ENCODE results near the gene CDH23.

Gene CDH23

DNA sequence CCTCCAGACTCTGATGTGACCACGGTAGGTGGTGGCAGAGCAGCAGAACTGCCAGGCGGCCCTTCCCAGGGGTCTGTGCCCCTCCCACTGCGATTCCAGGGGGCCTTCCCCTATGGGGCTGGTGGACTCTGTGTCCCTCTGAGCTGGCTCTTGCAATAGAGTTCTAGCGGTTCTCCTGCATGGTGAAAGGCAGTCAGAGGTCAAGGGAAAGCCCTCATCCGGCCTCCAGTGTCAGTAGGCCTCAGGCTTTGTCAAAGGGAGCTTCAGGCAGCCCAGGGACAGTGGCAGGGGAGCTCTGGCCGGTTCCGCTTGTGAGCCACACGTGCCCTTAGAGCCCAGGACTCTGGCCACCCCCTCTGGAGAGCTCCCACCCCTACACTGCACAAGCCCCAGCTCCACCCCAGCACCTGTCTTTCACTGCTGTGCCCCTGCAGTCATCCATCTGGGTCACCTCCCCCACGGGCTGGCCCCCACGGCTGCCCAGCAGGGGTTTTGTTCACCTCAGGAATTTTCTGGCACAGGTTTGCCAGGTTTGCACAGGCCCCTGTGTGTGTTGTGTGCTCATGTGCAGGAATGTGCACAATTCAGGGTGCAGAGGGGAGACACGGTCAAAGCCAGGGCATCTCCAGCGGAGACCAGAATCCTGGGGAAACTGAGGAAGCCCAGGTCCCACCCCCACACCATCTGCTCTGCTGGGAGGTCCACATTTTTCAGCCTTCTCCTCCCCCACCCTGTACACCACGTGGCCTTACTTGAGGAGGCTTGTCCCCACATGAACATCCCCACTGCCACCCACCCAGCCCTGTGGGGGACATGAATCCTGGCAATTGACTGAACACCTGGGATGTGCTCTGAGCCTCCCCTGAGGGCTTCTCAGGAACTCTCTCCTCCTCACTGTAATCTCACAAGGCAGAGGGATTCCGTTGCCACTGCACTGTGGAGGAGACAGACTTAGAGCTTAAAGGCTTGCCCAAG is 299.1 kb downstream of the CDH23 start:
- DNase-seq (ENCODE audit: low read depth in 3 of 3, low spot score in 1 of 3): no peak

DNA sequence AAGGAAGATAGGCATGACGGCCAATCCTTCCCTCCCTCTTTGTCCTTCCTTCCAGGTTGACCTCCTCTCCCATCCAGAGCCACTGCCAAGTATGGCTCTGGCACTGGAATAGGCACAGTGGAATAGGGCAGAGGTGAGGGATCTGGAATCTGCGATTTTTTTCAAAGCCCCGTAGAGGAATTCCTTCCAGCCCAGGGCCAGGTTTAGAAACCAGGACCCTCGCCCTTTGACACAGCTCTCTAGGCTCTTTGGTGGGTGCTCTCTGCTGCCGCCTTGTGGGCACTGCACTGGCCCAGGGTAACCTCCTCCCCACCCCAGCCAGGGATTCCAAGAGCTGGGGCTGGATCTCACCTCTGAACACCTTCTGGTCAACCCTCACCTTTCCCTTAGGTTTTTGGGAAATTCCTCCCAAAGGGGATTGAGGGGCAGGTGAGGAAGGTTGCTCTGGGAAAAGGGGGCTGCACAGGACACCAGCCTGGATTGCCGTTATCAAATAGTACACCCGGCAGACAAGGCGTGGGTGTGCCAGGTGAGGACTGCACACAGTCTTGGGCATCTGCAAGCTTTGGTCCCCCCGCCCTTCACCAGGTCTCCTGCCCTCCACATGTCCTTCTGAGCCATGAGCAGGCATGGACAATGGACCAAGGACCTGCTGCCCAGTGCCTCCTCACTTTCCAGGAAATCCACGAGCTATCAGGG is 300.1 kb downstream of the CDH23 start:
- peak; percentile 28 to 61 (median 30) for DNase-seq (ENCODE audit: low read depth in 3 of 3, low spot score in 1 of 3)

GRCh38 chr10:71697938-71698709 is 301.4 kb downstream of the CDH23 start:
- no peak for DNase-seq (ENCODE audit: low read depth in 3 of 3, low spot score in 1 of 3)

DNA sequence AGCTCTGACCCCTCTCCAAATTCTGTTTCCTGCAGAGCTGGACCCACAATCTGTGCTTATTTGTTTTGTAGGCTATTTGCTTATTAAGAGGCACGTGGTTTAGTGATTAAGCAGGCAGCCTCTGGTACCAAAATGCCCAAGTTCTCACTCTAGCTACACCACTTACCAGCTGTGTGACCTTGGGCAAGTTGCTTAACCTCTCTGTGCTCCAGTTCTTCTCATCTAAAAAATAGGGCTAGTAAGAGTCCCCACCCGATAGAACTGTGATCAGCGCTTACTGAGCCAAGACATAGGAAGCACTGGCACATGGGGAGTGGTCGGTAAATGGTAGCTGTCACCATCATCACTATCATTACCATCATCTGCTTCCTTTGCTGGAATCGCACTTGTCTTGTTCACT is 302.0 kb downstream of the CDH23 start:
- no peak for DNase-seq (ENCODE audit: low read depth in 3 of 3, low spot score in 1 of 3)

DNA sequence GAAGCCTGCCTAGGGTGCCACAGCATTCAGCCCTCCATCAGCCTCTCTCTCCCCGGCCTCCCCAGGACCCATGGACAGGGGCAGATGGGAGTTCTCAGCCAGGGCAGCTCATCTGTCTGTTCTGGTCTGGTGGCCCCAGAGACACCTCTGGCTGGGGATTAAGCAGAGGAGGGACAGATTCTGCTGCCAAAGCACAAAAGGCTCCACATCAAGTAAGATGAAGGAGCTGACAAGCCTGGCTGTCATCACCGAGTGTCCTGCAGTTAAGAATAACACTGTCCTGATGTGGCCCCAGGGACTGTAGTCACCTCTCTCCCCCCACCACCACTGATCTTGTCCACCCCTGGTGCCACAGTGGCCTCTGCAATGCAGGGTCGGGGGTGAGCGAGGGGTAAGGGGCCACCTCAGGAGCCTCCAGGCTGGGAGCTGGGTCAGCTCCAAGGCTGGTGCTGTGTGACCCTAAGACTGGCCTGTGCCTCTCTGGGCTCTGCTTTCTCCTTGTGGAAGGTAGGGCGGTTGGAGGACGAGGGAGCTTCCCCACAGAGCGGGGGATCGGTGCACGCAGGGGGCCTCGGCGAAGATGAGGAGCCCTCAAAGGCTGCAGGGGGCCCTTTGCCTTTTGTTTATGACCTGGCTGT is 304.1 kb downstream of the CDH23 start:
- no peak for DNase-seq (ENCODE audit: low read depth in 3 of 3, low spot score in 1 of 3)

DNA sequence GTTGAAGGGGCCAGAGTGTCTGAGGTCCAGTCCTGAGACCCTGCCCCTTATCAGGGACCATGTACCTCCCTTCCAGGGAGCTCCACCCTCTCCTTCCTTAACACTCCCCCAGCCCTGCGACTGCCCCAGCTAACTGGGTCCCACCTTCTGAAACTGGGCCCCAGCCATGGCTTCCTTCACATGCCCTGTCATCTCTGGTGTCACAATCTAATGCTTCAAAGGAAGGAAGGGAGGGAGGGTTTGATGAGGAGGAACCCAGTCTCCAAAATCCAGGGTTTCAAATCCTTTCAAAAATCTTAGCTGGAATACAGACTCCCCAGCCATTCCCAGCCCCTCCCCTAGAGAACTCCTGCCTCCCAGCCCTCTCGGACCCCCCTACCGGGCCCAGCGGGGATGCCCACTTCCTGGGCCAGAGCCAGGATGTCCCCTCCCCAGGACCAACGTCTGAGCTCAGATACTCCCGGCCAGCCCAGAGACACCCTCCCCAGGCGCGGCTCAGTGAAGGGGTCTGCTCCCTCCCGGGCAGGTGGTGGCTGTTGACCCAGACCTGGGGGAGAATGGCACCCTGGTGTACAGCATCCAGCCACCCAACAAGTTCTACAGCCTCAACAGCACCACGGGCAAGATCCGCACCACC is 304.9 kb downstream of the CDH23 start:
- DNase-seq (ENCODE audit: low read depth in 3 of 3, low spot score in 1 of 3): no peak

- DNase-seq (ENCODE audit: low read depth in 3 of 3, low spot score in 1 of 3): no peak
Measured at GRCh38 chr10:71703577-71703976, 306.9 kb downstream of the CDH23 start.

GRCh38 chr10:71704816-71705215 is 308.1 kb downstream of the CDH23 start:
- no peak for DNase-seq (ENCODE audit: low read depth in 3 of 3, low spot score in 1 of 3)

DNA sequence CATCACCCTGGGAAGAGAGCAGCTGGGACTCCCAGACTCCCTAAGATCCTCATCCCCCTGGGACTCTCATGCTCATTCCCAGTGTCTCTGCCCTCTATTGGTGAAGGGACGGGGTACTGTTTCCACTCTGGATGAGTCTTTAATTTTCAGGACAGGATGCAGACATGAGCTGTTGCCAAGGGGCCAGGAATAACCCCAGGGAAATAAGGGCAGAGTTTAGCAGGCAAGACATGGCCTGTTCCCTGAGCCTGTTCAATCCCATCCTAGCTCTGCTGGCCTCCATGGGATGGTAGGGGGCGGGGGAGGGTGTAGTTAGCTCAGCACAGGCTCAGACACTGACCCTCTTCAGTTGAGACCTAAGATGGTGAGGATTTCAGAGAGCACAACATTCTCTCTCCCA is 308.9 kb downstream of the CDH23 start:
- no peak for DNase-seq (ENCODE audit: low read depth in 3 of 3, low spot score in 1 of 3)

DNA sequence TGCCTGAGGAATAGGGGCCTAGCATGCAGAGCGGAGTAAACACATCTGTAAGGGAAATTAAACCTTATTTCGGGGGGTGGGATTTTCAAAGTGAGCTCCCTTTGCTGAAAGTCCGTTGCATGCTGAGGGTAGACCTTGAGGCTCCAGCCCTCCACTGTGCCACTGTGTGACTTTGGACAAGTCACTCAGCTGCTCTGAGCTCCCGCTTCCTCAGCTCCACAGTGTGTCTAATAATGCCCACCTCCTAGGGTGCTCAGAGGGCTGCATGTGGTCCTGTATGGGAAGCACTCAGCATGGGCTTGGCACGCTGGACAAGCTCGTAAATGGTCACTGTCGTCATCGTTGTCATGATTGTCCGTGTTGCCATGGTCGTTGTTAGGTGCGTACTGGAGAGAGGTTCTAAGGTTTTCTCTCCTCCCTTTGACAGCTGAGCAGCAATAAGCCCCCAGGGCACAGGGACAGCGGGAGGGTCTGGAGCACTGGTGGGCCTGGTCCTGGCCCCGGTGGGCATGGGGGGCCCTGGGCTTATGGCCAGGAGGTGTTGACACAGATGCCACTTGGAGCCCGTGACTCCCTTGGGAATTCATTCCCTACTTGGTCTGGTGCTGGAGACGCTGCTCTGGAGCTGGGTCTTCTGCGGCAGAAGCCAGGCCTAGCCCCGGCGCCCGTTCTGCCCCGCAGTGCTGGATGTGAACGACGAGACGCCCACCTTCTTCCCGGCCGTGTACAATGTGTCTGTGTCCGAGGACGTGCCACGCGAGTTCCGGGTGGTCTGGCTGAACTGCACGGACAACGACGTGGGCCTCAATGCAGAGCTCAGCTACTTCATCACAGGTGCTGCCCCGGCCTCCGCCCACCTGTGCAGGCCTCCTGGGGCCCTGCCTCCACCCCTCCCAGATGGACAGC is 309.7 kb downstream of the CDH23 start:
- no peak for DNase-seq (ENCODE audit: low read depth in 3 of 3, low spot score in 1 of 3)

- DNase-seq (ENCODE audit: low read depth in 3 of 3, low spot score in 1 of 3): no peak
Measured at GRCh38 chr10:71707240-71707789, 310.6 kb downstream of the CDH23 start.

DNA sequence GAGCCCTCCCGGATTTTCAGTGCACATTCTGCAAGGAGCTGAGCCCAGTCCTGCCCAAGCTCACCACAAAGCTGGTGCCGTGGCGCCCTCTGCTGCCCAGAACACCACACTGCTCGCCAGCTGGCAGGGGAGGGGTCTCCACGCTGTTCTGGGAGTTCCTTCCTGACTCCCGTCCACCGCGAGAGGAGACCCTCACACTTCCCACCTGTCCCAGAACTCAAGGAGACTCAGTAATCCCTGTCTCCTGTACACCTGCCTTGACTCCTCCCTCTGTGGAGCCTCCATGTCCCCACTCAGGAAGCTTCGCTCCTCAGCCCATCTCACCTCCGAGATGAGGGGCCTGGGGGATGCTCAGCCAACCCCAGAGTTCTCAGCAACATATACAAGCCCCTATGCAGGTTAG is 311.6 kb downstream of the CDH23 start:
- DNase-seq (ENCODE audit: low read depth in 3 of 3, low spot score in 1 of 3): peak in 2 of 3 donors; percentile 45 to 64

DNA sequence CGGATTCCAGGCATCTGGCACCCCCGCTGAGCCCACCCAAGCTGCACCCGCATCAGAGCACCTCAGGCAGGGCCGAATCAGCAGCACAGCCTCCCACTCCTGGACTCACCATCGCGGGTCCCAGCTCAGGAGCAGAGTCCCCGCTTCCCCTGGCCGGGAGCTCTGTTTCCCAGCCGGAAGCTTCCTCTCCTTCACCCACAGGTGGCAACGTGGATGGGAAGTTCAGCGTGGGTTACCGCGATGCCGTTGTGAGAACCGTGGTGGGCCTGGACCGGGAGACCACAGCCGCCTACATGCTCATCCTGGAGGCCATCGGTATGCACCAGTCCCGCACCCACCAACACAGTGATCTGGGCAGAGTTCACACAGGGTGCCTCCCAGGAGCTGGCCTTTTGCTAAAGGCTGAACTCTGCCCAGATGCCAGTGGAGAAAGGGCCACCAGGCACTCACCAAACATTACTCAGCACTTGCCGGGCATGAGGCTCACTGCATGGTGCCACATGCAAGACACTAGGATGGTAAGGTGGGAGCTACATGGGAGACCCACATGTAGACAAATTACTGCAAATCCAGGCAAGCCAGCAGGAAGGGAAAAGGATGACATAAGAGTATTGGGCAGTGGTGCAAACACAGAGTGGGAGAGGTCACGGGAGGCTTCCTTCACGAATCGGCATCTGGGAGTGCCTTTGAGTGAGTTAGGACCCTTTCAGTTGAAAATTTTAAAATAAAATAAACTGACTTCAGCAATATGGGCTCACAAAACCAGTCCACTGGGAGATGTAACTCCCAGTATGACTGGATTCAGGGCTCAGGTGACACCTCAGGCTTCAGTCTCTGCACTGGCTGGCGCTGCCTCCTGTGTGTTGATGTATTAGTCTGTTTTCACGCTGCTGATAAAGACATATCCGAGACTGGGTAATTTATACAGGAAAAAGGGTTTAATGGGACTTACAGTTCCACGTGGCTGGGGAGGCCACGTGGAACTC is 312.5 kb downstream of the CDH23 start:
- DNase-seq (ENCODE audit: low read depth in 3 of 3, low spot score in 1 of 3): no peak

DNA sequence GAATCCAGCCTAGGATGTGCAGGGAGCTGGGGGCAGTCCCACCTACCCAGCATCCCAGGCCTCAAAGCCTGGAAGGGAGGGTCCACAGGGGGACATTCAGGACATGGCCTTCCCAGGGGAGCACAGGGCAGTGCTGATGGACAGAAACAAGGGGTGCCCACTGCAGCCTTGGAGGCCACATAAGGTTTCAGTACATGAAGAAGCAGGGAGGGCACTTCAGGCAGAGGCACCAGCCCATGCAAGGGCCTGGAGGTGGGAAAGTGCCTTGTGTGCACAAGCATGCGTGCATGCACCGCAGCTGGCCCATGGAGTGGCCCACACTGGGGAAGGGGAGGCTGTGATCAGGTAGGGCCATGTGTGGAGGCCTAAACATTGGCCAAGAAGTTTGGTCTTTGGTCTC is 313.8 kb downstream of the CDH23 start:
- DNase-seq (ENCODE audit: low read depth in 3 of 3, low spot score in 1 of 3): no peak

DNA sequence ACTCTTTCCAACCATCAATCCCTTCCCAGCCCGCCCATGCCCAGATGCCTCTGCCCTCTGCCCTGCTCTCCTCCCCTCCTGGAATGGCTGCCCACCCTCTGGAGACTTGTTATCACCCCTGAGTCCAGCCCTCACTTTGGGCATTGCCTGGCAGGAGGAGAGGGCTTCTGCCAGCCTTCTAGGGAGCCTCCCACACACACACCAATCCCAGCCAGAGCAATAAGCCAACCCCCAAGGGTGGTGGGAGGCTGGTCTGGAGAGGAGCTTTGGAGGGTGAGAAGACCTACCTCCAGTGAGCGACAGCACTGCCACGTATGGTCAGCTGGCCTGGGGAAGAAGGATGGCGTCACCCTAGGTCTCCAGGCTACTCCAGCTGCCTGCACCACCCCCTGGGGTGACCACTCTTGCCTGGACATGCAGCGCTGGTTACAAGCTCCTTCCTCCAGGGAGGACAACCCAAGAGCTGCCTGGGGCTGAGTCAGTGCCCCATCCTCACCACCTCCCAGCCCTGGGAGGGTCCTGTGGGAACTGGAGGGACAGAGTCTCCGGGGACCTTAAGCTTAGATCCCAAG is 314.4 kb downstream of the CDH23 start:
- DNase-seq (ENCODE audit: low read depth in 3 of 3, low spot score in 1 of 3): no peak

GRCh38 chr10:71712170-71712569 is 315.4 kb downstream of the CDH23 start:
- no peak for DNase-seq (ENCODE audit: low read depth in 3 of 3, low spot score in 1 of 3)

DNA sequence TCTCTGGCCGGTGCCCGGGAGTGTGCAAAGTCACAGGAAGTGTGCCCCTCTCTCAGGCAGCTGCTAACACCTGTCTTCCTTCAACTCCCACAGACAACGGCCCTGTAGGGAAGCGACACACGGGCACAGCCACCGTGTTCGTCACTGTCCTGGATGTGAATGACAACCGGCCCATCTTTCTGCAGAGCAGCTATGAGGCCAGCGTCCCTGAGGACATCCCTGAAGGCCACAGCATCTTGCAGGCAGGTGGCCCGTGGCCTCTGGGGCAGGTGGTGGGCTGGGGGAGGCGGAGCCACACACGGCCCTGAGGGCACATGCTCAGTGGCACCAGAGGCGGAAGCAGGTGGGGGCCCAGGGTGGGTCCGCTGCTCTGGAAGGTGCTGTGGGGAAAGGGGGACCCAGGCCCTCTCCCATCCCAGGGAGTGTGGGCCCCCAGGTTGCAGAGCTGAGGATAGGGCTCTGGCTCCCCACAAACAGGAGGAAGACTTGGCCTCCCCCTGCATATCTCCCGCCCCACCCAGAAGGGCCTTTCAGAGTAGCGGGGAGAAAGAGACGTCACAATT is 315.9 kb downstream of the CDH23 start:
- DNase-seq (ENCODE audit: low read depth in 3 of 3, low spot score in 1 of 3): no peak

All from stimulated activated CD4-positive, alpha-beta T cell treated with anti-CD3 and anti-CD28 coated beads, TNF-alpha, amount 100 ng/mL, for 1 hour (primary cell).